K562 (cell line): ENCODE results near the gene SLC12A3. TPM values are rescaled to one million over a fixed set of nuclear protein-coding genes. Genes with fewer than 3 reads are reported as not detected.

Source experiments
- MCM3 ChIP-seq: fragments of 450-650 bp; IDR thresholded peaks from 2 replicates; pipeline ENCODE4 v1.6.1; 2016
- polyA plus RNA-seq, 8 experiments: library from polyadenylated mRNA; depleted of rRNA in 4 of 8; stranded (reverse) in 5 of 8; unstranded in 3 of 8; fragments of >200 nt; fragmentation: Nextera tagmentation in 2 of 8; fragmentation: Illumina TruSeq in 1 of 8; extraction: Ambion mirVana in 2 of 8; extraction: Trizol in 1 of 8; gene quantifications; 2 replicates each; pipeline versions ENCODE4 v1.2.1 to v1.2.3, GENCODE V29; 2011 to 2014; ENCODE audit warnings: inconsistent platforms in 1 of 8, missing spikeins in 1 of 8
- total RNA-seq, 7 experiments: library from RNA; depleted of rRNA in 6 of 7; stranded (reverse); fragments of >200 nt in 6 of 7; fragmentation: Illumina TruSeq in 2 of 7; extraction: Trizol in 2 of 7; gene quantifications; 2 replicates each; pipeline versions ENCODE4 v1.2.1 to v1.2.3, GENCODE V29; 2011 to 2021; ENCODE audit warnings: low replicate concordance in 1 of 7
- TF ChIP-seq, protein P1 (sequence below), 2 experiments: fragments of 450-650 bp; formaldehyde crosslinking in 1 of 2; IDR thresholded peaks; 2 replicates each; pipeline versions ENCODE4 v1.4.0 to v1.6.1; 2014 to 2020; ENCODE audit warnings: mild to moderate bottlenecking in 2 of 2, borderline replicate concordance in 1 of 2, low read depth in 1 of 2

The SLC12A3 gene
- total and polyA plus RNA-seq, 9 of the 15 experiments (the other 6 are each of a cell fraction or from before 2014, with no cell fraction given): not detected

DNA sequence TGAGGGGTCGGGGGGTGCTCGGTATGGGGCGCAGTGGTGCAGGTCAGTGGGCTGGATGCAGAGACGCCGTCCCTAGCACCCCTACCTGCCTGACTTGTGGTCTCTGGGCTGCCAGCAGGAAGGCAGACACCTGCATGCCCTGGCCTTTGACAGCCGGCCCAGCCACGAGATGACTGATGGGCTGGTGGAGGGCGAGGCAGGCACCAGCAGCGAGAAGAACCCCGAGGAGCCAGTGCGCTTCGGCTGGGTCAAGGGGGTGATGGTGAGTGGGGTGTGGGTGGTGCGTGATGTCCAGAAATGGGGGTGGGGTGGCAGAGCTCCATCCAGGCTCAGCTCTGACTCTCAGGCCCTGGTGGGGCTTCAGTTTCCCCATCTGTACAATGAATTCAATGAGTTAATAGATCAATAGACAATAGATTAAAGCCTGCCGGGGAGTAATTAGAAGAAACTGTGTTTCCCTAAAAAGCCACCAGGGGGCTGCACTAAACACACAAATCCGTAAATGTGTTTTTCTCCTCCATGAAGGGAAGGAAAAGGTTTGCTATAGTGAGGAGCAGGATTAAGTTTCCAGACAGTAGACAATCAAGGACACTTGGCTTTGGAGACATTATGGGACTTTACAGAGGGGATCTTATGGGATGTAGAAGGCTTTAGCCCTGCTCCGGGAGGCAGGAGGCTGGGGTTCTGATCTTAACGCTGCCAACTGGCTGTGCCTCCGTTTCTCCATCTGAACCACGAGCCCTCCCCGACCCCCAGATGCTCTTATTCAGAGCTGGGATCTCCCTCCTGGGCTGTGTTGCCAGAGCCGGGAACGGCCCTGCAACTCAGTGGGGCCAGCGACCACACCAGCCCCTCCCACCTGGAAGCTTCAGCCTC lies 2.2 kb downstream of the SLC12A3 start (continued):
- TF ChIP-seq, protein P1, sequence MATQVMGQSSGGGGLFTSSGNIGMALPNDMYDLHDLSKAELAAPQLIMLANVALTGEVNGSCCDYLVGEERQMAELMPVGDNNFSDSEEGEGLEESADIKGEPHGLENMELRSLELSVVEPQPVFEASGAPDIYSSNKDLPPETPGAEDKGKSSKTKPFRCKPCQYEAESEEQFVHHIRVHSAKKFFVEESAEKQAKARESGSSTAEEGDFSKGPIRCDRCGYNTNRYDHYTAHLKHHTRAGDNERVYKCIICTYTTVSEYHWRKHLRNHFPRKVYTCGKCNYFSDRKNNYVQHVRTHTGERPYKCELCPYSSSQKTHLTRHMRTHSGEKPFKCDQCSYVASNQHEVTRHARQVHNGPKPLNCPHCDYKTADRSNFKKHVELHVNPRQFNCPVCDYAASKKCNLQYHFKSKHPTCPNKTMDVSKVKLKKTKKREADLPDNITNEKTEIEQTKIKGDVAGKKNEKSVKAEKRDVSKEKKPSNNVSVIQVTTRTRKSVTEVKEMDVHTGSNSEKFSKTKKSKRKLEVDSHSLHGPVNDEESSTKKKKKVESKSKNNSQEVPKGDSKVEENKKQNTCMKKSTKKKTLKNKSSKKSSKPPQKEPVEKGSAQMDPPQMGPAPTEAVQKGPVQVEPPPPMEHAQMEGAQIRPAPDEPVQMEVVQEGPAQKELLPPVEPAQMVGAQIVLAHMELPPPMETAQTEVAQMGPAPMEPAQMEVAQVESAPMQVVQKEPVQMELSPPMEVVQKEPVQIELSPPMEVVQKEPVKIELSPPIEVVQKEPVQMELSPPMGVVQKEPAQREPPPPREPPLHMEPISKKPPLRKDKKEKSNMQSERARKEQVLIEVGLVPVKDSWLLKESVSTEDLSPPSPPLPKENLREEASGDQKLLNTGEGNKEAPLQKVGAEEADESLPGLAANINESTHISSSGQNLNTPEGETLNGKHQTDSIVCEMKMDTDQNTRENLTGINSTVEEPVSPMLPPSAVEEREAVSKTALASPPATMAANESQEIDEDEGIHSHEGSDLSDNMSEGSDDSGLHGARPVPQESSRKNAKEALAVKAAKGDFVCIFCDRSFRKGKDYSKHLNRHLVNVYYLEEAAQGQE (IDR thresholded peaks at IDR 0.05; ENCODE audit: borderline replicate concordance): peak; percentile 55; the same call in 1 of the 2 replicates
- TF ChIP-seq, protein P1 (CRISPR knock-in tag; IDR thresholded peaks at IDR 0.05; ENCODE audit: low read depth): no peak
- TF ChIP-seq MCM3: no peak
